ENCODE data around the gene RAB22A. TPM values are rescaled to one million over a fixed set of nuclear protein-coding genes. Genes with fewer than 3 reads are reported as not detected.

Gene RAB22A
- total RNA-seq, 1 donor from 2014 or later, result 25.2 TPM

DNA sequence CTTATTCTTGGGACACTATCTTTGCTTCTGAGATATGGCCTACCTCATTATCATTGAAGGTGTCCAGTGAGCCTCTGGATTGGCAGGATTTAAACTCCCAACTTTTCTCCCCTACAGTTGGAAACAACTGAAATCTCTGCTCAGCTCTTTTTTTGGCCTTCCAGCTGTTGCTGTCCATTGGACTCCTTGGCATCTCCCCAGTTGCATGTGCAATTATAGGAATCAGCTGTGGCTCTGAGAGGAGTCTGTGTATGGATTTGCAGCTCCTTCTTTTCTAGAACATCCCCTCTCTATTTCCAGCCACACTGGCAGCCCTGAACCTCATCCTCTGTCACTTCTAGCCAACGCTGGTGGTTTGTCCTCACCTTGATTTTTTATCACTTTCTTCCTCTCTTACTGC, 21.2 kb downstream of the RAB22A start:
- Mint-ChIP-seq H3K4me3 (ENCODE audit: unreplicated experiment) (no peak overlapping the region), H3K4me1 (ENCODE audit: low read depth) (peaks cover 33% of the 10 kb centered on the region), H3K27me3 (ENCODE audit: low read depth) (no peaks in the 10 kb centered on the region), H3K36me3 (ENCODE audit: low read depth) (peaks cover 2% of the 10 kb centered on the region), H3K9me3 (ENCODE audit: low read depth) (no peaks in the 10 kb centered on the region), H3K27ac (ENCODE audit: unreplicated experiment) (no peak overlapping the region)
- no peak for DNase-seq (ENCODE audit: low spot score)
- TF ChIP-seq, protein P1, sequence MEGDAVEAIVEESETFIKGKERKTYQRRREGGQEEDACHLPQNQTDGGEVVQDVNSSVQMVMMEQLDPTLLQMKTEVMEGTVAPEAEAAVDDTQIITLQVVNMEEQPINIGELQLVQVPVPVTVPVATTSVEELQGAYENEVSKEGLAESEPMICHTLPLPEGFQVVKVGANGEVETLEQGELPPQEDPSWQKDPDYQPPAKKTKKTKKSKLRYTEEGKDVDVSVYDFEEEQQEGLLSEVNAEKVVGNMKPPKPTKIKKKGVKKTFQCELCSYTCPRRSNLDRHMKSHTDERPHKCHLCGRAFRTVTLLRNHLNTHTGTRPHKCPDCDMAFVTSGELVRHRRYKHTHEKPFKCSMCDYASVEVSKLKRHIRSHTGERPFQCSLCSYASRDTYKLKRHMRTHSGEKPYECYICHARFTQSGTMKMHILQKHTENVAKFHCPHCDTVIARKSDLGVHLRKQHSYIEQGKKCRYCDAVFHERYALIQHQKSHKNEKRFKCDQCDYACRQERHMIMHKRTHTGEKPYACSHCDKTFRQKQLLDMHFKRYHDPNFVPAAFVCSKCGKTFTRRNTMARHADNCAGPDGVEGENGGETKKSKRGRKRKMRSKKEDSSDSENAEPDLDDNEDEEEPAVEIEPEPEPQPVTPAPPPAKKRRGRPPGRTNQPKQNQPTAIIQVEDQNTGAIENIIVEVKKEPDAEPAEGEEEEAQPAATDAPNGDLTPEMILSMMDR (IDR thresholded peaks at IDR 0.05), result no peak

DNA sequence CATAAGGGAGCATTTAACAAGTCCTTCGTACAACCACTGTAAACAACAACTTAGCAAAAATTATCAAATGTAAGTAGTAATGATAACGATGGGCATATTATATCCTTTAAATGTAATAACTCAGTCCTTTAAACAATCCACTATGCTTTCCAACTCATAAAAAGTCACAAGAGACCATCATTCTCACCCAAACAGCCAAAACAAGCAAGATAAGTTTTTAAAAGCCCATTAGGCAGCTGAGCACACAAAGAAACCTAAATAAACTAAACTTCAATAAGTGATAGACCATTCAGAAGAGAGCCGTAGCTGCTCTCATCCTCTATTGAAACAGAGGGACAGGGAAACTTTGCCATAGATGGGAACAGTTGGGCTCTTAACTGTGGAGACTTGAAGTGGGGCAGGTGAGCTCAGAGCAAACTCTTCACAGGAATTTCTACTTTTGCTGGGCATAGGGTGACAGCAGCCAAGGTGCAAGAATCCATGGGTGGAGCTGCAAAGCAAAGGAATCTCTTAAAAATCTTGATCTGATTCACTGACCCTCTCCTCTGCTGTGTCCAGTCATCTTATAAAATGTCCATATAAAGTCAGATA, 22.5 kb downstream of the RAB22A start:
- no peak for DNase-seq (ENCODE audit: low spot score)
- Mint-ChIP-seq H3K36me3 (ENCODE audit: low read depth) (peaks cover 4% of the 10 kb centered on the region), H3K9me3 (ENCODE audit: low read depth) (no peaks in the 10 kb centered on the region), H3K27ac (ENCODE audit: unreplicated experiment) (no peak overlapping the region), H3K4me1 (ENCODE audit: low read depth) (peaks cover 26% of the 10 kb centered on the region), H3K4me3 (ENCODE audit: unreplicated experiment) (no peak overlapping the region), H3K27me3 (ENCODE audit: low read depth) (no peaks in the 10 kb centered on the region)
- TF ChIP-seq, protein P1 (IDR thresholded peaks at IDR 0.05), result no peak

DNA sequence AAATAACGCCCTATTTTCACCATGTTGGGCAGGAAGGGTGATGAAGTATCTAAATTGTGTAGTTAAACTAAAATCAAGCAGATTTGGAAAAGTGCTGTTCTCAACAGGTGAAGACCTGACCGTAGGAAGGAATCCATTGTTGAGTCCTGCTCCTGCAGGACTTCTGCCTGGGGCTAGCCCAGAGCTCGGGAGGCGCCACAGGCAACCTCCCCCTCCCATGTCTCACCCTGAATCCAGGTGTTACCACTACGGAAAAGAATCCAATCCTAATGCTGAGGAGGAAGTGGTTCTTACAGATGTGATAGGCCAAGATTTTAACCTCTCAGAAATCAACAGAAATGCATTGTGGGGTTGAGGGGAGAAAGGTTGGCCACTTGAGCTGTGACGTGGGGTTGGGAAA, 30.2 kb downstream of the RAB22A start:
- no peak for DNase-seq (ENCODE audit: low spot score)
- peaks cover 2% of the 10 kb centered on the region for H3K36me3 Mint-ChIP-seq (ENCODE audit: low read depth)
- H3K9me3 Mint-ChIP-seq (ENCODE audit: low read depth), result no peaks in the 10 kb centered on the region
- H3K27me3 Mint-ChIP-seq (ENCODE audit: low read depth), result no peaks in the 10 kb centered on the region
- TF ChIP-seq, protein P1 (IDR thresholded peaks at IDR 0.05), result no peak
- peaks cover 38% of the 10 kb centered on the region for H3K4me1 Mint-ChIP-seq (ENCODE audit: low read depth)
- no peak overlapping the region for H3K27ac Mint-ChIP-seq (ENCODE audit: unreplicated experiment)
- H3K4me3 Mint-ChIP-seq (ENCODE audit: unreplicated experiment), result no peak overlapping the region

DNA sequence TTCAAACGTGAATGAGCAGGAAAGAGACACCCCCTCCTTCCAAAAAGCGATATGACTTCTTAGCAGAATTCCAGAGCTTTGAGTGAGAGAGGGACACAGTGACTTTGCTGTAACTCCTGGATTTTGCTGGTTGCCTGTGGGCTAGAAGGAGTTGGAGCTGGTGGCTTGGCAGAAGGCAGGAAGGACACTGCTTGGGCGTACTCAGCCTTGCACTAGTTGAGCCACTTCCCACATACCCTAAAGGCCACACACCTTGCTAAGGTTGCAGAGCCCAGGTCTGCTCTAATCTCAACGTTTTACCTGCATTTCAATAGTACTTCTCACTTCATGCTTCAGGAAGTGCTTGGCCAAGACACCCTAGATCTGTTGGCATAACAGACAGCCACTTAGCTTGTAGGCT, 30.6 kb downstream of the RAB22A start:
- Mint-ChIP-seq H3K4me3 (ENCODE audit: unreplicated experiment) (no peak overlapping the region), H3K27me3 (ENCODE audit: low read depth) (no peaks in the 10 kb centered on the region), H3K36me3 (ENCODE audit: low read depth) (peaks cover 2% of the 10 kb centered on the region), H3K4me1 (ENCODE audit: low read depth) (peaks cover 40% of the 10 kb centered on the region), H3K9me3 (ENCODE audit: low read depth) (no peaks in the 10 kb centered on the region), H3K27ac (ENCODE audit: unreplicated experiment) (no peak overlapping the region)
- no peak for DNase-seq (ENCODE audit: low spot score)
- TF ChIP-seq, protein P1 (IDR thresholded peaks at IDR 0.05), result no peak

DNA sequence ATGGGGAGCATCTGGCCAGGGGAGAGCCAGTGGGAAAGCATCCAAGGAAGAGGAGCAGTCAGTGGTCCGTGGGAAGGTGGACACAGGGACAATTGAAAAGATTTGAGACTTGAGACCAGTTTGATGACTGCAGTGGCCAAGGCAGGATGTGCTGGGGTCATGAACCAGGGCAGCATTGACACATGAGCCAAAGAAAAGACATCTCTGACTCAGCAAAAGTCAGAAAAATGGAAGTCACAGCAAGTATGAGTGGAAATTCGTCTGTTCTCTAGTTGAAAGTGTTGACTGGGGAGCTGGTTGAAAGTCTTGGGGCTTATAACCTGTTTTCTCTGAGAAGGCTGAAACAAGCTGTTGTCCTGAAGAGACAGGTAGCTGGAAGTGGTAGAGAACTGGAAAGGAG, 31.3 kb downstream of the RAB22A start:
- no peak for DNase-seq (ENCODE audit: low spot score)
- H3K27me3 Mint-ChIP-seq (ENCODE audit: low read depth), result no peaks in the 10 kb centered on the region
- H3K4me1 Mint-ChIP-seq (ENCODE audit: low read depth), result peaks cover 40% of the 10 kb centered on the region
- H3K27ac Mint-ChIP-seq (ENCODE audit: unreplicated experiment), result peak overlapping the region; percentile 73
- peaks cover 7% of the 10 kb centered on the region for H3K36me3 Mint-ChIP-seq (ENCODE audit: low read depth)
- no peaks in the 10 kb centered on the region for H3K9me3 Mint-ChIP-seq (ENCODE audit: low read depth)
- TF ChIP-seq, protein P1 (IDR thresholded peaks at IDR 0.05), result no peak
- no peak overlapping the region for H3K4me3 Mint-ChIP-seq (ENCODE audit: unreplicated experiment)

Measured in chondrocyte (in vitro differentiated cells).